NOMO-1 treated with dmso at 0.1 percent for 144 hours (cell line): ENCODE results near the gene NSMCE3.
A peak's percentile ranks its signal among the peaks of the same experiment; 100 is the strongest.
"Not testable (repeated sequence)": the region's sequence is repeated elsewhere in the genome, so short reads cannot be mapped to it uniquely, and the experiment has no call there.

ENCODE experiments used
- DNase-seq: peaks from one replicate; lab custom pipeline; 2025; ENCODE audit not compliant: unreplicated experiment; lab: John Stamatoyannopoulos, UW

NSMCE3 gene

GRCh38 chr15:29270169-29270955 lies 740 bp upstream of the NSMCE3 start:
- DNase-seq, result peak; percentile 12

GRCh38 chr15:29268706-29269484 lies 727 bp downstream of the NSMCE3 start:
- peak; percentile 11 for DNase-seq

DNA sequence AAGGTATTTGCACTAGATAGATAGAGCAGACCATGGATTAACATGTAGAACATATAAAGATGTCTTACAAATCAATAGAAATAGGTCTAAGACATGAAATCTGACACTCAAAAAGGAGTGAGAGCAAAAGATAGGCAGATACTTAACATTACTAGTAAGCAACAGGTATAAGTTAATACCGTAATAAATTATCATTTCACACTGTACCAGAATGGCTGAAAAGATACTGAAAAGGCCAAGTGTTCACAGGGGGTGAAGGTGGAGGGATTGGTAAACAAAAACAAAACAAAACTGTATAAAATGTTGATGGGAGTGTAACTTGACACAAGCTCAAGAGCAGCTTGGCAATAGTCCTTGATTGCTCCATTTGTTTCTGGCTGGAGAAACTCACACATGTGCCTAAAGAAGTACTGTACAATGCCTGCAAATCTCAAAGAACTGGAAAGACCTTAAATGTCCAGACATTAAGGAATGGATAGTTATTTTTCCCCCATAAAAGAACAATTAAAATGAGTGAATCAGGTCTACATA lies 3.5 kb downstream of the NSMCE3 start:
- DNase-seq, result no peak

DNA sequence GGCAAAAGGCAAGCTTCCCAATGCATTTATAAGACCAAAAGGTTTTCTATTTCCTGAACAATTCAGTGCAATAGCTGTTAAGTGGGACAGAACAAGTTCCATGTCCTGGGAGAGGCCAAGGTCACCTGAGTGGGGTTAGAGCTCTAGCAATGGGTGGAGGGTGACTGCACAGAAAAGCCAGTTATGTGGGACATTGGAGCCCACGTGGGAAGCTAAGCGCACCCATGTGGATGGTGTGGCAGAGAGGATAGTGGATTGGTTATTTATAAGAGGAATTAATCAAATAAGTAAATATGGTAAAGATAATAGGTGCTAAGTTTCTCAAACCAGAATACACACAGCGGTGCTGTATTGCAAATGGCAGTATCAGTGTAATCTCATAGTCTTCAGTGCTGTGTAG lies 6.3 kb downstream of the NSMCE3 start:
- DNase-seq, result no peak

DNA sequence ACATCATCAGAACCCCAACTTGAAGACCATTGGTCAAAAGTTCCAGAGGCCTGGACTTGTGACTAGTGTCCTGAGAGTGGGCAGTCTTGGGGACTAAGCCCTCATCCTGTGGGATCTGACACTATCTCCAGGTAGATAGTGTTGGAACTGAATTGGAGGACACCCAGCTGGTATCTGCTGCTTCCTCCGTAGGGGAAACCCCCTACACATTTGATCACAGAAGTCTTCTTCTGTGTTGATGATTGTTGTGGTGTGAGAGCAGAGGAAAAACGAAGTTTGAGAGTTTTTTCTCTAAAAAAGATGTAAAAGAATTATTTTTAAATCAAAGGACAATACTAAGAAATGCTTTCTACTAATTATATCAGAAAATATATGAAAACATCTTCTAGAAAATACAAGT lies 6.9 kb downstream of the NSMCE3 start:
- no peak for DNase-seq

DNA sequence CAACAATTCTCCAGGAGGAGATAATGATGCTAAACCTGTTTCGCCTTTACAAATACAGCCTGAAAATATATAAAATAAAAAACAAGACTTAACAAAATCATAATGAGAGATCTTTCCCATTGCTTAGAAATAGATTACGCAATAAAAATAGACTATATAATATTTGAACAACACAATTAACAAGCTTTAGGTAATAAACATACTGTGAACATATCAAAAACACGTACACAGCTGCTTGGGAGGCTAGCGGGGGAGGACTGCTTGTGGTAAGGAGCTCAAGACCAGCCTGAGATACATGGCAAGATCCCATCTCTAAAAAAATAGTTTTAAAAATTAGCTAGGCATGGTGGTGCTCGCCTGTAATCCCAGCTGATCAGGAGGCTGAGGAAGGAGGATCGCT lies 8.7 kb downstream of the NSMCE3 start:
- no peak for DNase-seq

- no peak for DNase-seq
Observed at GRCh38 chr15:29259233-29259632, 10.4 kb downstream of the NSMCE3 start.

DNA sequence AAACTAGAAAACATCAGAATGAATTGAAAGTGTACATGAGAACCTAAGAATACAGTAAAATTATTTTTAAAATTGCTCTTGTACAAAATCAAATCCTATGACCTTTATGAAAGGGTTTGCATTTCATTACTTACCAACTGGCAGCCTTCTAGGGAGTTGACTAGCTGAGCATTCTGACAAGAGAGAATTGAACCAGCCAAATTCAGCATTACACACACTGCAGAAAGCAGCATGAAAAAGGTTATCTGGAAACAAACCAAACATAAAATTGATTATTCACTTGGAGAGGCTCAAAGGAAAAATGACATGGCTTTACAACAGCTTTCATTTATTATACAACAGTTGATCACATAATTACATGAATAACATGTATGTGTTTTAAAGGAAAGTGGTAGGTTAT lies 17.4 kb downstream of the NSMCE3 start:
- no peak for DNase-seq

DNA sequence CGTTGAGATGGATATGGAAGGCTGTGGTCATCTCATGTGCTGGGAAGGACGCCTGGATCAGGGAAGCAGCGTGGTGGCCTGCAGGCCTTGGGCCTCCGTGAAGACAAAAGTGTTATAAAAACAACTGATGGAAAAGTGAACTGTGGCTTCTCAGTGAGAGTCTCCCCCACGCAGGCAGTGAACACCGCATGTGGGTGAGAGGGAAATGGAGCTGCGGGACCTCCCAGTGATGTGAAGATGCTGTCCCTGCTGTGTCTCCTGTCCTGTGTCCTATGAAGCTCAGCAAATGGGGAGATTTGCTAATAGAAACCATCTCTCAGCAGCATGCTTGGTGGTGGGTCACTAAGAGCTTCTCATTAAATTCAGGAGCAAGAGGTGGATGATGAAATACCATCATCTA lies 25.1 kb downstream of the NSMCE3 start:
- DNase-seq, result no peak

DNA sequence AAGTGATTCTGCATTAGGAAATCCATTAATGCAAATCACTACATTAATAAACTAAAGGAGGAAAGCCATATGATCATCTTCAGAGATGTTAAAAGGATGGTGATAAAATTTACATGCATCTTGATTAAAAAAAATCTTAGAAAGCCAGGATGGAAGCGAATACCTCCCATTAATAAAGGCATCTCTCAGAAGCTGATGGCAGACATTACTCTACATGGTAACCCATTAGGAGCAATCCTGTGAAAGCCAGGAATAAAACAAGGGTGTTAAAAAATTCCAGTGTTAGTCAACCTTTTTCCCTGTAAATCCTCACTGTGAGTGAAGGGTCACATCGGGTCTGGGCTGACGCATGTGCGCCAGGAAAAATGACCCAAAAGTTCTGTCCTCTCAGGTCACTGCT lies 25.5 kb downstream of the NSMCE3 start:
- DNase-seq, result no peak

DNA sequence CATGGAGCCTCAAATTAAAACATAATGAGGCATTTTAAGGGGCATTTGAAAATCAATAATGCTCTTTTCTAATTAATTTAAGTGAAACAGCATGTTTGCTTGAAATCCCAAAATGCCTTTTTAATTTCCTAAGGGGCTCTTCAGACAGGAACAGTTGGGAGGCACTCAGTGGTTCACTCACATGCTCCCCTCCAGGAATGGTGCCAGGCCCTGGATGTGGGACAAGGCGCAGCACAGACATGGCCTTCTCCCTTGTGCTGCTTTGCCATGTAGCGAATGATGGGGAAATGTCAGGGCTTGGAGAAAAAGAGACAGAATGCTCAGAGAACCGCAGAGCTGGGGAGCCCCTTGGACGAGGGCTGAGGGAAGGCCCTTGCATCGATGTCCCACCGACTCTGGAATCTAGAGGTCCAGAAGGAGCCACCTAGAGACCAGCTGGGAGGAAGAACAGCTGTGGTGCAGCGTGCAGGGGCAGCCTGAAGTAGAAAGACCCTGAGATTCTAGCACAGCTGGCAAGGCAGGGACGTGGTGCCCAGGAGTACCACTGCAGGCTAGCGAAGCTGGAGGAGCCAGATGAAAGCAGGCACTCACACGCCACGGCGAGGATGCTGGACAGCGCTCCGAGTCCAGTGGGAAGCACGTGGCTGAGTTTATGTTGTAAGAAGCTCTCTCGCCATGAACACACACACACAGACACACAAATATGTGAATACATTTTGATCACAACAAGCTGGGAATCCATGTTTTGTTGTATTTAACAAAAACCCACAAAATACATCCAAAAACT lies 27.0 kb downstream of the NSMCE3 start:
- no peak for DNase-seq

DNA sequence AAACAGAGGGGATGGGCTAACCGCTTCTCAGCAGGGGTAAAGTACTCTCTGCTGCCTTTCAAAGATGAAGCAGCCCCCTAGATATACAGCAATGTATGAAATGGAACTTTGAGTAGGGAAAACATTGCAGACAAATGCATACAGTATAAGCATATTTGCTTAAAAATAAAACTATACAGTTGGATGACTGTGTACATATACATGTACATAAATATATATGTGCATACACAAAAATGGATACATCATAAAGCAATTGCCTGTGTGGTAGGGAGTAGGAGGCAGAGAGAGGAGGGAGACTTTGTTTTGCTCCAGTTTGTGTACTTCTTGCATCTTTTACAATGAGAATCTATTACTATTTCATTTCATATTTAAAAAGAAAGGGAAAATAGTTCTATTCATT lies 28.4 kb downstream of the NSMCE3 start:
- no peak for DNase-seq

DNA sequence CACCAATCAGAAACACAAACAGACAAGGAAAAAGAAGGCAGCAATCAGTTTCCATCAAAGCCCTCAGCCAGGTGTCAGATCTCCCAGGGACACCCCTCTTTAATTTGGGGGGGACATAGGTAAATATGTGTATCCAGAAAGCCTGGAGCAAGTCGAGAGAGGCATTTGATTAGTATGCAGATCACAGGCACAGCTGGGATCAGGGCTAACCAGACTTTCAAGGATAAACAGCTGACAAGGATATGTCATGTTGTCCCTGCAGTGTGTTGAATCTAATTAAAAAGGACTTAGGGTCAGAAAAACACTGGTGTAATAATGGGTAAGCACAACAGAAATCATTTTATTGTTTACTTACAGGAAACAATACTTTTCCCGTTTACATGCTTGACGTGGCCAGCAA lies 30.2 kb downstream of the NSMCE3 start:
- no peak for DNase-seq

DNA sequence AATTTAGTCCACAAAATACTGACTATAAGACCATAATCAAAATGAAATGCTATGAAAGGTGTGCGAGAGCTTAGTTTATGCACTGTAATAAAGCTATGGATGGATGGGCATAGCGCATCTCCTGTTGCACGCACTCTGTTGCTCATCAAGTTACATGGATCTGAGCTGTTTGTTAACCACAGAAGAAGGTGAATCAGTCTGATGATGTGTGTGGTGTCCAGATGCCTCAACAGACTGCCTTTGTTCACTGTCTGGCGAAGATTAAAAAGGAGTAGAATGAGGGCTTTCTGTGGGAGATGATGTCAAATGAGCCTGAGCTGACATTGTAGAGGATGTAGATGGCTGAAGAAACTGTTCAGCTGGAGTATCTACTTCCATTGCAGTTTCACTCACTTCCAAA lies 36.1 kb downstream of the NSMCE3 start:
- no peak for DNase-seq

DNA sequence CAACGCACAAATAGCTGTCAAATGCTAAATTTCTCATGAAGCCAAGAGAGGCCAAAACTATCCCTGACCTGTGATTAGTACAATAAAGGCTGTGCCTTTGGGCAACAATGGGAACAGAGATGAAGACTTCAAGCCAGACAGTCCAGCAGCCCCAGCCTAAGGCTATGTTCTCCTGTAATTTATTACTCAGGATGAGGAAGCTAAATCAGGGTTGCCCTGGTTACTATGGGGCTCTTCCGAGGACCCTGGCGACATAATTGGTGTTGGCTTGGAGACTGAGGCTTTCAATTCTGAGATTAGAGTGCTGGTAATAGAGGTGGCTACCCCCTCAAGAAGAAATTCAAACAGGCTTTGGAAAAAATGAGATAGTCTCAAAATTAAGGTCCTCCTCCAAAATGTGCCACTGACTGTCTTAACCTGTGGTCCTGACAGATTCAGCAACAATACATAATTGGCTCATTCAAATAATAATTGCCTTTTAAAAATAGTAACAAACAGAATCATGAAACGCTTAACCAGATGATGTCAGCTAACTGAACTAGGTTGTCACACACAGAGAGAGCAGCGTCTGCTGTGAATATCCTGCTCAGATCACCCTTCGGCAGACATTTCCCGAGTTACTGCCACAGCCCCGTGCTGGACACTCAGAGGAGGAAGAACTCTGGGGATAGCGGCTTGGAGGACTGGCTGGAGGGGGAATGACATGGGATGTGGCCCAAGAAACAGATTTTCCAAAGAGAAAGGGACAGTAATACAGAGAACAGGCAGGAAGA lies 43.0 kb downstream of the NSMCE3 start:
- DNase-seq, result no peak

- DNase-seq, result no peak
Observed at GRCh38 chr15:29225534-29226234, 43.9 kb downstream of the NSMCE3 start.

- DNase-seq, result not testable (repeated sequence)
Observed at GRCh38 chr15:29224987-29225363, 44.6 kb downstream of the NSMCE3 start.

GRCh38 chr15:29224235-29224986 lies 45.2 kb downstream of the NSMCE3 start:
- DNase-seq, result not testable (repeated sequence)

DNA sequence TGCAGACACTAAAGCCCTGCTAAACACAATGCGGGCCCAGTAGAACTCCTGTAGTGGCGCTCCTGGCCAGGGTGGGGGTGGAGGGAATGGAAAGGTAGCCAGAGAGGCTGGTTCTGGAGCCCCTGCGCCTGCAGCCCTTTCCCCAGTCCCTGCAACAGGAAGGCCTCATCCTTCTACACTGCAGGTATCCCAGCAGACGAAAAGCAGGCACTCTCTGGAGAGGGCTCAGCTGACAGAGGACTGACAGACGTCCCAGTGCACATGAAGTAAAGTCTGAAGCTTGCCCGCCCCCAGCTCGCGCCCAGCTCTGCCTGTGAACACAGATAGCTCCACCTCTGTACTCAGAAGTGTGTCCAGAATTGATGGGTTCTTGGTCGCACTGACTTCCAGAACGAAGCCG lies 46.0 kb downstream of the NSMCE3 start:
- no peak for DNase-seq
